Aorta (tissue), 5 donors: ENCODE results near the gene ZFAND2B. TPM values are rescaled to one million over a fixed set of nuclear protein-coding genes. Genes with fewer than 3 reads are reported as not detected.
"Not testable (repeated sequence)": the region's sequence is repeated elsewhere in the genome, so short reads cannot be mapped to it uniquely, and the experiment has no call there.

Source experiments
- ATAC-seq: fragments of 200-7000 bp; cut with Tn5 transposase; one replicate; pipeline ENCODE4 v1.9.1; 2022; ENCODE audit warnings: moderate library complexity; ENCODE audit not compliant: low FRiP score
- DNase-seq, 2 donors: peaks; one replicate each; pipeline ENCODE4 v3.0.0-alpha.2; 2020
- H3K27ac ChIP-seq, 2 donors: one replicate each; pipeline ENCODE4 v1.5.1; 2013; ENCODE audit warnings: low read length in 2 of 2, mild to moderate bottlenecking in 2 of 2, moderate library complexity in 2 of 2, control low read depth in 1 of 2, inconsistent platforms in 1 of 2, low read depth in 1 of 2
- H3K27me3 ChIP-seq, 2 donors: one replicate each; pipeline ENCODE4 v1.6.1; 2013; ENCODE audit warnings: control low read depth in 1 of 2, low read length in 1 of 2, mild to moderate bottlenecking in 1 of 2, moderate library complexity in 1 of 2; ENCODE audit not compliant: insufficient read depth in 2 of 2, control insufficient read depth in 1 of 2
- H3K36me3 ChIP-seq, 2 donors: one replicate each; pipeline ENCODE4 v1.6.1; 2013; ENCODE audit warnings: control low read depth in 1 of 2, low read length in 1 of 2, mild to moderate bottlenecking in 1 of 2; ENCODE audit not compliant: insufficient read depth in 2 of 2, control insufficient read depth in 1 of 2
- H3K4me1 ChIP-seq, 2 donors: one replicate each; pipeline ENCODE4 v1.6.1; 2013; ENCODE audit warnings: low read length in 2 of 2, control low read depth in 1 of 2, mild to moderate bottlenecking in 1 of 2, moderate library complexity in 1 of 2; ENCODE audit not compliant: insufficient read depth in 2 of 2, control insufficient read depth in 1 of 2
- H3K4me3 ChIP-seq, 2 donors: one replicate each; pipeline ENCODE4 v1.5.1; 2013; ENCODE audit warnings: low read length in 2 of 2, control low read depth in 1 of 2, mild to moderate bottlenecking in 1 of 2
- H3K9me3 ChIP-seq: one replicate; pipeline ENCODE4 v1.6.1; 2013; ENCODE audit warnings: mild to moderate bottlenecking, low read length; ENCODE audit not compliant: control insufficient read depth
- WGBS, 2 donors: extraction: QIAGEN DNeasy Blood & Tissue Kit; methylation state at CpG; one replicate each; pipeline ENCODE4 v1.1.7; 2013; 5-methylcytosine and 5-hydroxymethylcytosine counted together
- intact Hi-C, 2 donors: fragments of 100-400 bp; cut with DNase I; formaldehyde crosslinking; loops; one replicate each; pipeline versions ENCODE4 v1.14.2 to v1.15.0; 2022
- polyA plus RNA-seq, 2 donors: library from polyadenylated mRNA; stranded (reverse); fragments of 200-250 nt; gene quantifications; one replicate each; pipeline ENCODE4 v1.2.3, GENCODE V29; 2013
- total RNA-seq, 2 donors: library from RNA; stranded (reverse); fragmentation: NEBNext Ultra II Directional; extraction: Animal tissue kit (Norgen Biotek cat#: 25700); gene quantifications; one replicate each; pipeline ENCODE4 v1.2.1, GENCODE V29; 2021
- donor health status: healthy with polysubstance abuse.
- donor health status: Bipolar disorder and iron deficiency.
- donor health status: DM: no; HTN: no; CAD: no.
- donor health status: DM: no; HTN: no; CAD: no.
- donor health status: DM: yes; HTN: yes; CAD: no.

The ZFAND2B gene
- total and polyA plus RNA-seq, 4 donors: 30.2 to 73.4 (median 42.1) TPM

- H3K27ac ChIP-seq: no peak overlapping the region
- intact Hi-C loops: no loop called here
- ATAC-seq (no peak), DNase-seq (no peak)
- peaks cover 0 to 10% of the 10 kb centered on the region in 2 donors for H3K36me3 ChIP-seq
- H3K4me3 ChIP-seq: no peak overlapping the region
- no peaks in the 10 kb centered on the region for H3K27me3 ChIP-seq
- H3K9me3 ChIP-seq: no peaks in the 10 kb centered on the region
- H3K4me1 ChIP-seq: no peaks in the 10 kb centered on the region
- 95 to 96% methylated on average over 2 of the region's 2 CpGs for WGBS, 2 donors
Measured at GRCh38 chr2:219184121-219184520, 22.5 kb upstream of the ZFAND2B start.

- H3K27ac ChIP-seq: no peak overlapping the region
- no peaks in the 10 kb centered on the region for H3K9me3 ChIP-seq
- DNase-seq (no peak), ATAC-seq (no peak)
- H3K27me3 ChIP-seq: no peaks in the 10 kb centered on the region
- no peak overlapping the region for H3K4me3 ChIP-seq
- peaks cover 0 to 5% of the 10 kb centered on the region in 2 donors for H3K36me3 ChIP-seq
- intact Hi-C loops: no loop called here
- no peaks in the 10 kb centered on the region for H3K4me1 ChIP-seq
- WGBS, 2 donors: 84 to 89% methylated on average over 6 to 7 of the region's 7 CpGs
Measured at GRCh38 chr2:219186754-219187456, 19.7 kb upstream of the ZFAND2B start.

DNA sequence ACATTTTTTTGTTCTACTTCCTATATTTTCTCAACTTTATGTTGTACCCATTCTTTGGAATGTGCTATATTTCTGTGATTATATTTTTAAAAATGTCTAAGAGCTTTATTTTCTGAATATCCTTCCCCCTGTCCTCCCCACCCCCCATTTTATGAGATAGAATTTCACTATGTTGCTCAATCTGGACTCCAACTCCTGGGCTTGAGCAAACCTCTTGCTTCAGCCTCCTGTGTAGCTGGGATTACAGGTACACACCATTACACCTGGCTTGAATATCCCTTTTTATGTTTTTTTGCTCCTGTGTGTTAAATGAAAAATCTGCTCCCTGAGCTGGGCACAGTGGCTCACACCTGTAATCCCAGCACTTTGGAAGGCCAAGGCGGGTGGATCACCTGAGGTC lies 9.2 kb upstream of the ZFAND2B start:
- H3K4me3 ChIP-seq: no peak overlapping the region
- no peaks in the 10 kb centered on the region for H3K27me3 ChIP-seq
- intact Hi-C loops: no loop called here
- H3K36me3 ChIP-seq: no peaks in the 10 kb centered on the region
- H3K27ac ChIP-seq: no peak overlapping the region
- DNase-seq (no peak), ATAC-seq (no peak)
- H3K9me3 ChIP-seq: no peaks in the 10 kb centered on the region
- no peaks in the 10 kb centered on the region for H3K4me1 ChIP-seq
- WGBS, 2 donors: 89 to 100% methylated on average over 1 of the region's 1 CpG

GRCh38 chr2:219198974-219199373 lies 7.6 kb upstream of the ZFAND2B start:
- Histone ChIP-seq H3K4me3 (no peak overlapping the region), H3K9me3 (no peaks in the 10 kb centered on the region), H3K27me3 (no peaks in the 10 kb centered on the region), H3K36me3 (no peaks in the 10 kb centered on the region), H3K27ac (no peak overlapping the region), H3K4me1 (no peaks in the 10 kb centered on the region)
- no peak for DNase-seq
- intact Hi-C loops: no loop called here
- no peak for ATAC-seq
- WGBS, 2 donors: 64 to 74% methylated on average over 5 of the region's 5 CpGs

DNA sequence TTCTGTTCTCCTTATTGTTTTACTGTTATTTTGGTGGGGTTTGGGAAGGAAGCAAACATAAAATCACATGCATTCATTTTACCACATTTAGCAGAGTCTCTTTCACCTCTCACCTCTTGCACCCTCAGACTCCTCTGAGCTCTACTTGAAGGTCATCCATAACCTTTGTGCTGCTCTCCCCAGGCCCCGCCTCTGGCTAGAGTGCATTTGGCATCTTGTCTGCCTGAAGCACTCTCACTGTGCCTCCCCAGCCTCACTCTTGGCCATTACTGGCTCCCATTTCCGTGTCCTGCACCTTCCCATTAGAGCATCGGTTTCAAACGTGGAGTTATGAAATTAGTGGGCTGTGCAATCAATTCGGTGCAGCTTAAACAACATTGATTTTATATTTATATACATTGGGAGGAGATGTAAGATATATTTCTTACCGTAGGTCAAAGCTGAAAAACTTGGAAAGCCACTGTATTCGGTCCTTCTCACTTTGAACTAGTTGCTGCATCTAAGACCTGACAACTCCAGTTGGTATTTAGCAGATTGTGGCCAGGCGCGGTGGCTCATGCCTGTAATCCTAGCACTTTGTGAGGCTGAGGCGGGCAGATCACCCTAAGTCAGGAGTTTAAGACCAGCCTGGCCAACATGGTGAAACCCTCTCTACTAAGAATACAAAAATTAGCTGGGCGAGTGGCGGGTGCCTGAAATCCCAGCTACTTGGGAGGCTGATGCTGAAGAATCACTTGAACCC lies 6.9 kb upstream of the ZFAND2B start:
- H3K36me3 ChIP-seq: no peaks in the 10 kb centered on the region
- no peaks in the 10 kb centered on the region for H3K9me3 ChIP-seq
- H3K4me3 ChIP-seq: no peak overlapping the region
- H3K27ac ChIP-seq: no peak overlapping the region
- no peaks in the 10 kb centered on the region for H3K4me1 ChIP-seq
- intact Hi-C loops: no loop called here
- WGBS, 2 donors: 80 to 82% methylated on average over 12 of the region's 12 CpGs
- DNase-seq: no peak
- H3K27me3 ChIP-seq: no peaks in the 10 kb centered on the region
- no peak for ATAC-seq

- DNase-seq, H3K27ac ChIP-seq, intact Hi-C loops, H3K27me3 ChIP-seq, H3K9me3 ChIP-seq, H3K4me1 ChIP-seq, H3K36me3 ChIP-seq, H3K4me3 ChIP-seq, ATAC-seq: not testable (repeated sequence)
- 72 to 73% methylated on average over 24 to 25 of the region's 26 CpGs for WGBS, 2 donors
Measured at GRCh38 chr2:219200502-219201326, 5.9 kb upstream of the ZFAND2B start.

DNA sequence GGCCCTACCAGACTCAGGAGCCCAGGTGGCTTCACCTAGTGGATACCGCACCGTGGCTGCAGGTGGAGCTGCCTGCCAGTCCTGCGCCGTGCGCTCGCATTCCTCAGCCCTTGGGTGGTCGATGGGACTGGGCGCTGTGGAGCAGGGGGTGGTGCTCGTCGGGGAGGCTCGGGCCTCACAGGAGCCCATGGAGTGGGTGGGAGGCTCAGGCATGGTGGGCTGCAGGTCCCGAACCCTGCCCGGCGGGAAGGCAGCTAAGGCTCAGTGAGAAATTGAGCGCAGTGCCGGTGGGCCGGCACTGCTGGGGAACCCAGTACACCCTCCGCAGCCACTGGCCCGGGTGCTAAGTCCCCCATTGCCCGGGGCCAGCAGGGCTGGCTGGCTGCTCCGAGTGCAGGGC lies 5.3 kb upstream of the ZFAND2B start:
- DNase-seq, H3K9me3 ChIP-seq, H3K4me3 ChIP-seq, ATAC-seq, intact Hi-C loops, H3K36me3 ChIP-seq, H3K27me3 ChIP-seq, H3K27ac ChIP-seq, H3K4me1 ChIP-seq: not testable (repeated sequence)
- 90 to 92% methylated on average over 20 to 21 of the region's 21 CpGs for WGBS, 2 donors

- intact Hi-C loops: no loop called here
- WGBS, 2 donors: 74 to 76% methylated on average over 7 of the region's 7 CpGs
- Histone ChIP-seq H3K9me3 (no peaks in the 10 kb centered on the region), H3K36me3 (peaks cover 0 to 4% of the 10 kb centered on the region in 2 donors), H3K4me1 (no peaks in the 10 kb centered on the region), H3K27me3 (no peaks in the 10 kb centered on the region), H3K27ac (no peak overlapping the region), H3K4me3 (no peak overlapping the region)
- ATAC-seq: no peak
- no peak for DNase-seq
Measured at GRCh38 chr2:219204425-219205164, 2.0 kb upstream of the ZFAND2B start.
